GM23338 (cell line): ENCODE results near the gene MAN1A2. TPM values are rescaled to one million over a fixed set of nuclear protein-coding genes. Genes with fewer than 3 reads are reported as not detected.

Source experiments
- ATAC-seq: fragments of 200-7000 bp; cut with Tn5 transposase; 3 replicates; pipeline ENCODE4 v1.9.1; 2020
- DNase-seq: peaks from one replicate; pipeline ENCODE4 v3.0.0-alpha.2; 2015; ENCODE audit warnings: low spot score
- H2AFZ ChIP-seq: fragments of 200-600 bp; sonication (generic); 2 replicates; pipeline ENCODE4 v1.8.0; 2016; ENCODE audit warnings: antibody characterized with exemption, mild to moderate bottlenecking, moderate library complexity
- H3F3A ChIP-seq: fragments of 200-600 bp; sonication (generic); replicated peaks from 2 replicates; pipeline ENCODE4 v1.8.0; 2017; ENCODE audit warnings: antibody characterized with exemption, mixed run types, low read depth
- H3K27ac ChIP-seq: fragments of 200-600 bp; sonication (generic); 2 replicates; pipeline ENCODE4 v1.6.1; 2016; ENCODE audit warnings: low read depth
- H3K27me3 ChIP-seq: fragments of 200-600 bp; sonication (generic); 2 replicates; pipeline ENCODE4 v1.8.0; 2016; ENCODE audit warnings: mild to moderate bottlenecking, mixed run types, moderate library complexity; ENCODE audit not compliant: insufficient read depth
- H3K36me3 ChIP-seq: fragments of 200-600 bp; sonication (generic); 2 replicates; pipeline ENCODE4 v1.8.0; 2016; ENCODE audit warnings: mild to moderate bottlenecking; ENCODE audit not compliant: insufficient read depth
- H3K4me1 ChIP-seq: fragments of 200-600 bp; sonication (generic); 2 replicates; pipeline ENCODE4 v1.8.0; 2016; ENCODE audit warnings: mild to moderate bottlenecking, moderate library complexity; ENCODE audit not compliant: insufficient read depth
- H3K4me2 ChIP-seq: fragments of 200-600 bp; sonication (generic); 2 replicates; pipeline ENCODE4 v1.7.1; 2017; ENCODE audit warnings: mixed run types
- H3K4me3 ChIP-seq: fragments of 200-600 bp; sonication (generic); 2 replicates; pipeline ENCODE4 v1.6.1; 2016; ENCODE audit warnings: mixed run types
- H3K79me2 ChIP-seq: fragments of 200-600 bp; sonication (generic); replicated peaks from 2 replicates; pipeline ENCODE4 v1.8.0; 2017; ENCODE audit warnings: mild to moderate bottlenecking; ENCODE audit not compliant: insufficient read depth
- H3K9me2 ChIP-seq: fragments of 200-600 bp; sonication (generic); 2 replicates; pipeline ENCODE4 v1.8.0; 2017; ENCODE audit not compliant: insufficient read depth
- H4K20me1 ChIP-seq: fragments of 200-600 bp; sonication (generic); replicated peaks from 2 replicates; pipeline ENCODE4 v1.8.0; 2017; ENCODE audit warnings: mild to moderate bottlenecking; ENCODE audit not compliant: insufficient read depth
- H3K27ac Mint-ChIP-seq: 2 replicates; pipeline ENCODE4 v1.8.0; 2020; ENCODE audit warnings: inconsistent platforms, mild to moderate bottlenecking, moderate library complexity, mixed read lengths
- H3K27me3 Mint-ChIP-seq: 3 replicates; pipeline ENCODE4 v1.8.0; 2022; ENCODE audit warnings: low read depth, mild to moderate bottlenecking, moderate library complexity, mixed read lengths, inconsistent platforms; ENCODE audit not compliant: insufficient read depth, poor library complexity
- H3K36me3 Mint-ChIP-seq: 3 replicates; pipeline ENCODE4 v1.8.0; 2021; ENCODE audit warnings: low read depth, mild to moderate bottlenecking, inconsistent platforms, moderate library complexity, mixed read lengths
- H3K4me1 Mint-ChIP-seq: 3 replicates; pipeline ENCODE4 v1.8.0; 2020; ENCODE audit warnings: mild to moderate bottlenecking, inconsistent platforms, mixed read lengths
- H3K4me3 Mint-ChIP-seq: 3 replicates; pipeline ENCODE4 v1.8.0; 2021; ENCODE audit warnings: moderate library complexity, mild to moderate bottlenecking, inconsistent platforms, mixed read lengths
- H3K9me3 Mint-ChIP-seq: 3 replicates; pipeline ENCODE4 v1.8.0; 2020; ENCODE audit warnings: moderate library complexity, mild to moderate bottlenecking, inconsistent platforms, mixed read lengths
- CTCF ChIP-seq, 2 experiments: fragments of 200-600 bp in 1 of 2; sonication (generic) in 1 of 2; conservative IDR thresholded peaks; 2 replicates each; pipeline versions ENCODE4 v1.5.1 to v1.6.1; 2016 to 2017; ENCODE audit warnings: antibody characterized with exemption in 2 of 2, low read depth in 2 of 2, mild to moderate bottlenecking in 2 of 2, moderate library complexity in 1 of 2
- ETS1 ChIP-seq: IDR thresholded peaks from 2 replicates; pipeline ENCODE4 v1.6.1; 2016; ENCODE audit warnings: antibody characterized with exemption
- EZH2phosphoT487 ChIP-seq: fragments of 200-600 bp; sonication (generic); IDR thresholded peaks from one replicate; pipeline ENCODE4 v1.8.1; 2018; ENCODE audit warnings: antibody characterized with exemption; ENCODE audit not compliant: unreplicated experiment
- JUNB ChIP-seq: IDR thresholded peaks from one replicate; pipeline ENCODE4 v1.6.1; 2016; ENCODE audit warnings: antibody characterized with exemption; ENCODE audit not compliant: unreplicated experiment
- NANOG ChIP-seq: IDR thresholded peaks from 2 replicates; pipeline ENCODE4 v1.6.1; 2016; ENCODE audit warnings: antibody characterized with exemption, borderline replicate concordance
- POLR2AphosphoS5 ChIP-seq: IDR thresholded peaks from 2 replicates; pipeline ENCODE4 v1.6.1; 2016; ENCODE audit warnings: antibody characterized with exemption, low read depth
- REST ChIP-seq: IDR thresholded peaks from one replicate; pipeline ENCODE4 v1.6.1; 2018; ENCODE audit warnings: antibody characterized with exemption; ENCODE audit not compliant: unreplicated experiment
- ZNF114 ChIP-seq: fragments of 250-450 bp; sonication (Bioruptor Pico); IDR thresholded peaks from 2 replicates; pipeline ENCODE4 v1.5.0; 2020; ENCODE audit warnings: mild to moderate bottlenecking, moderate library complexity
- ZNF331 ChIP-seq: fragments of 250-450 bp; sonication (Bioruptor Pico); IDR thresholded peaks from 2 replicates; pipeline ENCODE4 v1.5.0; 2020; ENCODE audit warnings: low read depth, mild to moderate bottlenecking, moderate library complexity
- ZNF462 ChIP-seq: fragments of 250-450 bp; sonication (Bioruptor Pico); IDR thresholded peaks from 2 replicates; pipeline ENCODE4 v1.5.0; 2020; ENCODE audit warnings: mild to moderate bottlenecking, moderate library complexity
- polyA plus RNA-seq: library from polyadenylated mRNA; unstranded; fragments of >200 nt; fragmentation: Nextera tagmentation; extraction: Ambion mirVana; gene quantifications from 2 replicates; pipeline ENCODE4 v1.2.1, GENCODE V29; 2016
- total RNA-seq: library from RNA; depleted of rRNA; stranded (reverse); fragments of >200 nt; shearing (Covaris generic); gene quantifications from 2 replicates; pipeline ENCODE4 v1.2.3, GENCODE V29; 2014

The MAN1A2 gene
- total and polyA plus RNA-seq, 2 experiments from 2014 or later, result 18.6 to 22.2 TPM

GRCh38 chr1:117566556-117566955 lies 199.3 kb downstream of the MAN1A2 start:
- no peaks in the 10 kb centered on the region for H3K79me2 ChIP-seq
- H3K4me2 ChIP-seq, result no peak overlapping the region
- no peak overlapping the region for H3K27ac ChIP-seq
- no peaks in the 10 kb centered on the region for H3K4me1 ChIP-seq
- no peaks in the 10 kb centered on the region for H3K27me3 ChIP-seq
- no peaks in the 10 kb centered on the region for H3F3A ChIP-seq
- peaks cover 4% of the 10 kb centered on the region for H3K27me3 Mint-ChIP-seq
- no peak overlapping the region for H3K27ac Mint-ChIP-seq
- H3K4me1 Mint-ChIP-seq, result no peaks in the 10 kb centered on the region; the same call in 2 of the 3 replicates
- no peaks in the 10 kb centered on the region for H3K9me3 Mint-ChIP-seq
- DNase-seq (no peak), ATAC-seq (no peak)
- no peak overlapping the region for H3K4me3 Mint-ChIP-seq
- TF ChIP-seq ZNF331 (CRISPR knock-in tag) (no peak), ETS1 (no peak), JUNB (no peak), CTCF (conservative IDR thresholded peaks at IDR 0.05; ENCODE audit: low read depth in 2 of 2) (no peak), ZNF114 (CRISPR knock-in tag) (no peak), EZH2phosphoT487 (no peak)
- no peak overlapping the region for H2AFZ ChIP-seq
- no peaks in the 10 kb centered on the region for H3K36me3 ChIP-seq
- no peaks in the 10 kb centered on the region for H3K36me3 Mint-ChIP-seq
- no peaks in the 10 kb centered on the region for H3K9me2 ChIP-seq
- no peaks in the 10 kb centered on the region for H4K20me1 ChIP-seq
- H3K4me3 ChIP-seq, result no peak overlapping the region

- H3K27ac Mint-ChIP-seq, result no peak overlapping the region
- Histone ChIP-seq H4K20me1 (no peaks in the 10 kb centered on the region), H3K36me3 (no peaks in the 10 kb centered on the region), H3K4me2 (no peak overlapping the region), H3F3A (no peaks in the 10 kb centered on the region), H3K27me3 (no peaks in the 10 kb centered on the region), H3K4me1 (no peaks in the 10 kb centered on the region), H3K4me3 (no peak overlapping the region), H3K27ac (no peak overlapping the region), H3K9me2 (no peaks in the 10 kb centered on the region), H3K79me2 (no peaks in the 10 kb centered on the region), H2AFZ (no peak overlapping the region)
- ATAC-seq (no peak), DNase-seq (no peak)
- H3K9me3 Mint-ChIP-seq, result no peaks in the 10 kb centered on the region
- H3K4me1 Mint-ChIP-seq, result no peaks in the 10 kb centered on the region; the same call in 2 of the 3 replicates
- H3K4me3 Mint-ChIP-seq, result no peak overlapping the region
- no peaks in the 10 kb centered on the region for H3K36me3 Mint-ChIP-seq
- peaks cover 4% of the 10 kb centered on the region for H3K27me3 Mint-ChIP-seq
- TF ChIP-seq ZNF331 (CRISPR knock-in tag) (no peak), POLR2AphosphoS5 (no peak), EZH2phosphoT487 (no peak), REST (no peak), ZNF462 (CRISPR knock-in tag) (no peak), NANOG (no peak), ZNF114 (CRISPR knock-in tag) (no peak)
These were observed 200.2 kb downstream of the MAN1A2 start for GRCh38 chr1:117567435-117567834.
